GM21515 (cell line): ENCODE results near the gene COPG1.

Source experiments
- ATAC-seq: cut with Tn5 transposase; IDR thresholded peaks from one replicate; pipeline ENCODE4 v1.9.1; 2021; ENCODE audit not compliant: unreplicated experiment

The COPG1 gene

GRCh38 chr3:129278966-129279906, 29.8 kb downstream of the COPG1 start:
- no peak for ATAC-seq

- no peak for ATAC-seq
Measured at GRCh38 chr3:129280183-129280582, 30.8 kb downstream of the COPG1 start.

- ATAC-seq, result no peak
Measured at GRCh38 chr3:129281726-129282125, 32.3 kb downstream of the COPG1 start.

DNA sequence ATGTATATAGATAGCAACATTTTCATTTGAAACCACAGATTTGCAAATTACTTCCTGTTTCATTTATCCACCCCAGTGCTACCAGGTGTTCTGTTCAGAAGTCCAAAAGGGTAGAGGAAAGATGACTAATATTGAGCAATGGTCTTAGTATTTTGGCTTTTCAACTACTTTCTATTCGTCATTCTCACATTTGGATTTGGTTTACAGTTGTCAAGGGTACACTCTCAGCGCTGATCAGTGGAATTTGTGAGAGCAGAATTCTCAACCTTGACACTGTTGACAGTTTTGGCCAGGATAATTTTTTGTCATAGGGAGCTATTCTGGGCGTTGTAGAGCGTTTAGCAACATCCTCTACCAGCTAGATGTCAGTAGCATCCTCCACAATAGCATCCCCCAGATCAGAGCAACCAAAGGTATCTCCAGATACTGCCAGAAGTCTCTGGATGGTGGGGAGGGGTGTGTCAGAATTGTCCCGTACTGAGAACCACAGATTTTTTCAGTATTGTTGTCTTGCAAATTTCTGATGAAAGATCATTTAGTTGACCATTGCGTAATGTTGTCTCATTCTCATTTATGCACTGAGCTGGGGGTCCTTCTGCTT, 33.4 kb downstream of the COPG1 start:
- peak; percentile 62 for ATAC-seq

DNA sequence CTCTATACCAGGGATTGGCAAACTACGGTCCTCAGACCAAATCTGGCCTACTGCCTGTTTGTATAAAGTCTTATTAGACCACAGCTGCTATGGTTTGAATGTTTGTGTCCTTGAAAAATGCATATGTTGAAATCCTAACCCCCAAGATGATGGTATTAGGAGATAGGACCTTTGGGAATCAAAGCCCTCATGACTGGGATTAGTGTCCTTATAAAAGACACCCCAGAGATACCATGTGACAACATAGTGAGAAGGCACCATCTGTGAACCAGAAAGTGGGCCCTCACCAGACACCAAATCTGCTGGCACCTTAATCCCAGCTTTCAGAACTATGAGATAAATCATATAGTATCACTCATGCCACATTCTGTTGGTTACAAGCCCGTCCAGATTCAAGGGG, 36.7 kb downstream of the COPG1 start:
- no peak for ATAC-seq

DNA sequence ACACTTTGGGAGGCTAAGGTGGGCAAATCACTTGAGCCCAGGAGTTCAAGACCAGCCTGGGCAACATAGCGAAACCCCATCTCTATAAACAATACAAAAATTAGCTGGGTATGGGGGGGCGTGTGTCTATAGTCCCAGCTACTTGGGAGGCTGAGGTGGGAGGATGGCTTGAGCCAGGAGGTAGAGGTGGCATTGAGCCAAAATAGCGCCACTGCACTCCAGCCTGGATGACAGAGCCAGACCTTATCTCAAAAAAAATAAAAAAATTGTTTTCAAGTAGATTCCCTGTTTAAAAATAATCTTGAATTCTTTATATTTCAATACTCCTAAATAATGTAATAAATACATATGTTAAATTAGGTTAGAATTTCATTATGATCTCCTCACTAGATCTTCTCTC, 39.0 kb downstream of the COPG1 start:
- ATAC-seq, result no peak

DNA sequence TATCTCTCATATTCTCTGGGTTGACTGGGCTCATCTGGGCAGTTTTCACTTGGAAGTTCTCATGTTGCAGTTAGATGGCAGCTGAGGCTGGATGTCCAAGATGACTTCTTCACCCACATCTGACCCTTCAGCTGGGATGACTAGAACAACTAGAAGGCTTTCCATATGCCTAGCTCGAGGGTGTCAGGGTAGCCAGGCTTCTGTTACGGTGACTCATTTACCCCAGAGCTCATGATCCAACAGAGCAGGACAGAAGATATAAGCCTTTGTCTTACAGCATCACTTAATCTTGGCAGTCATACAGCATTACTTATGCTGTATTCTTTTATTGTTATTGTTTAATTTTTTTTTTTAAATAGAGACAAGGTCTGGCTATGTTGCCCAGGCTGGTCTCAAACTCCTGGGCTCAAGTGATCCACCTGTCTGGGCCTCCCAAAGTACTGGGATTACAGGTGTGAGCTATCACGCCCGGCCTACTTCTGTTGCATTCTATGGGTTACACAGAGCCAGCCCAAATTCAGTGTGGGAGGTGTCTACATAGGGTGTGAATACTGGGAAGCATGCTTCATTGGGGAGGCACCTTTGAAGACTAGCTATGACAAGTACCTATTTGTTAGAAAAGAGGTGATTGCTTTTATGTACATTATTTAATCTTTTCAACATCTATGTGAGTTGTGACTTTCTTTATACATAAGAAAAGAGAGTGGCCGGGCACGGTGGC, 40.0 kb downstream of the COPG1 start:
- ATAC-seq, result no peak

DNA sequence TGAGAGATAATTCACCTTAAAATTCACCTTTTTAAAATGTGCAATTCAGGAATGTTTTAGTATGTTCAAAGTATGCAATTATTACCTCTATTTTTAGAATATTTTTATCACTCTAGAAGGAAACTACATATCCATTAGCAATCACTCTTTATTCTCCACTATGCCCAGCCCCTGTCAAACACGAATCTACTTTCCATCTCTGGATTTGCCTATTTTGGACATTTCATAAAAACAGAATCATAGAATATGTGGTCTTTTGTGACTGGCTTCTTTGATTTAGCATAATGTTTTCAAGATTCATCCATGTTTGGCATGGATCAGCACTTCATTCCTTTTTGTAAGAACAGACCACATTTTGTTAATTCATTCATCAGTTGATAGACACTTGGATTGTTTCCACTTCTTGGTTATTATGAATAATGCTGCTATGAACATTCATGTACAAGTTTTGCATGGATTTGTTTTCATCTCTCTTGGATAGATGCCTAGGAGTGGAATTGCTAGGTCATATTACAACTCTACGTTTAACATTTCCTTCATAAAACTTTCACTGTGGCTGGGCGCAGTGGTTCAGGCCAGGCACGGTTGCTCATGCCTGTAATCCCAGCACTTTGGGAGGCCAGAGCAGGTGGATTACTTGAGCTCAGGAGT, 42.0 kb downstream of the COPG1 start:
- ATAC-seq, result no peak

DNA sequence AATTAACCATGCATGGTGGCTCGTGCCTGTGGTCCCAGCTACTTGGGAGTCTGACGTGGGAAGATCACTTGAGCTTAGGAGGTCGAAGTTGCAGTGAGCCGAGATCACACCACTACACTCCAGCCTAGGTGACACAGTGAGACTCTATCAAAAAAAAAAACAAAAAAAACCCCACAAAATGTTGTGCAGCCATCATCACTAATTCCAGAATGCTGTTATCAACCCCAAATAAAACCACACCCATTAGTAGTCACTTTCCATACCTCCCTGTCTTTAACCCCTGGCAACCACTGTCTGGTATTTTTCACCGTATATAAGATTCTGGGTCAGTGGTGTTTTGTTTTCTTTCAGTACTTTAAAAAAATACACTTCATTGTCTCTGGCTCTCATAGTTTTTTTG, 45.9 kb downstream of the COPG1 start:
- no peak for ATAC-seq

DNA sequence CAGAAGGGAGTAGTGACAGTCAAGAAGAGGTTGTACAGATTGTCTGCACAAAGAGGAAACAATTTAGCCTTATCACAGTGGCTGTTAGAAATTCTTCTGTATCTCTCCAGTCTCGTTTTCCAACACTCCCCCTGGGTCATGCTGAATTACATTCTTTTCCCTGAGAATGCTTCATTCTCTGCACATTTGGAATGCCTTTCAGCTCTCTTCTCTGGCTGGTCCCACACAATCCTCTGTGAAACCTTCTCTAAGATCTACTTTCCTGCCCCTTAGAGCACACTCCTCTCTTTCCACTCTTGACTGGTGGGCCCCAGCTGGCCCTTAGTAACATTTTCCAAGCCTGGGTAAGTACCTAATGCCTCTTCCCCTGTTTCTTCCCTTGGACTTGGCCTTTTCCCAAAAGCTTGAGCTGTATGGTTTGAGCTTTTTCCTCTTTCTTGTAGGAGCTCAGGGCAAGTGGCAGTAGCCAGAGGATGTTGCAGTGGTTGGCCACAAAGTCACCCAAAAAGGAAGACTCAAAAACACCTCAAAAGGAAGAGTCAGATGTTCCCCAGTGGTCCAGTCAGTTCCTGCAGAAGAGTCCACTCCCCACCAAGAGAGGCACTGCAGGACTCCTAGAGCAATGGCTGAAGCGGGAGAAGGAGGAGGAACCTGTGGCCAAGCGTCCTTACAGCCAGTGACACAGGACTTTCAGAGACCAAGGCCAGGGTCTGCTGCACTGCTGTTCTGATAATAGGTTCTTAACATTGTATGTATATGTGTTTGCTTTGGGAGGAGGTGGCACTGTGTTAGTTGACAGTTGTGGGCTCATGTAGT, 54.9 kb downstream of the COPG1 start:
- ATAC-seq, result no peak

GRCh38 chr3:129304962-129305222, 55.5 kb downstream of the COPG1 start:
- ATAC-seq, result no peak

GRCh38 chr3:129305592-129306091, 56.2 kb downstream of the COPG1 start:
- no peak for ATAC-seq

DNA sequence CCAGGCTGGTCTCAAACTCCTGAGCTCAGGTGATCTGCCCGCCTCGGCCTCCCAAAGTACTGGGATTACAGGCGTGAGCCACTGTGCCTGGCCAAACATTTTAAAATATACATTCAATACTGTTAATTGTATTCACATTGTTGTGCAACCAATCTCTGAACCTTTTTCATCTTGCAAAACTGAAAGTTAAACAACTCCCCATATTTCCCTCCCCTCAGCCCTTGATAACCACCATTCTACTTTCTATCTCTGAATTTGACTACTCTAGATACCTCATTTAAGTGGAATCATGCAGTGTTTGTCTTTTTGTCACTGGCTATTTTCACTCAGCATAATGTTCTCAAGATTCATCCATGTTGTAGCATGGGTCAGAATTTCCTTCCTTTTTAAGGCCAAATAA, 59.2 kb downstream of the COPG1 start:
- no peak for ATAC-seq

GRCh38 chr3:129310111-129311011, 61.0 kb downstream of the COPG1 start:
- ATAC-seq, result no peak

GRCh38 chr3:129311054-129311902, 61.9 kb downstream of the COPG1 start:
- ATAC-seq, result no peak

- ATAC-seq, result no peak
Measured at GRCh38 chr3:129312021-129312639, 62.7 kb downstream of the COPG1 start.

- no peak for ATAC-seq
Measured at GRCh38 chr3:129312671-129313414, 63.4 kb downstream of the COPG1 start.

DNA sequence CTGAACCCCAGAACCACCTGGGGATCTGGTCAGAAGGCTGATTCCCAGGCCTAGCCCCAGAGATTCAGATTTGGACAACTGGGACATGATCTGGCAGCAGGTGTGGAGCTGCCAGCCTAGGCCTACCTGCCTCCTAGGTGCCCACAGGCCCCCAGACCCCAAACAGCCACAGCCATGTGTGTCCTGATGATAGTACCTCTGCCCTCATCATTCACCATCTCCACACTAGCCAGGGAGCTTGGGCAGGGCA, 63.9 kb downstream of the COPG1 start:
- ATAC-seq, result no peak
